Measurements from ENCODE around the gene GPR153. TPM values are rescaled to one million over a fixed set of nuclear protein-coding genes. Genes with fewer than 3 reads are reported as not detected.
"Not testable (repeated sequence)": the region's sequence is repeated elsewhere in the genome, so short reads cannot be mapped to it uniquely, and the experiment has no call there.

GPR153 gene
- total RNA-seq, 1 donor from 2014 or later = 7.2 TPM

DNA sequence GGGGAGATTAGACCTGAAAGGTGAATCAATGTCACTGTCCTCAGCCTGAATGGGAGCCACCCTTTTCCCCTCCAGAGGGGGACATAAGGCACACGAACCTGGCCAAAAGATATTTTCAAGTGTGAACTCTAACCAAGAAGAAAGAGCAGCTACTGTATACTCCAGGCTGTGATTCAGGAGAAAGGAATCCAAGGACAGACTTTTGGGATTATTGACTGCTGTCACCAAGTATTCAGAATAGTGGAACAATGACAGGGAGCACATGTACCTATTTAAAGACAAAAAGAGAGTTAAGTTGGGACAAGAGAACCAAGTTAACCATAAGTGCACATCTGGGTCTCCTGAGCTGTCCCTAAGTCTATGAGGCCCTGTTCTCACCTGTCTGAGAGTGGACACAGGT lies 27.5 kb downstream of the GPR153 start:
- DNase-seq (ENCODE audit: low spot score) = no peak

DNA sequence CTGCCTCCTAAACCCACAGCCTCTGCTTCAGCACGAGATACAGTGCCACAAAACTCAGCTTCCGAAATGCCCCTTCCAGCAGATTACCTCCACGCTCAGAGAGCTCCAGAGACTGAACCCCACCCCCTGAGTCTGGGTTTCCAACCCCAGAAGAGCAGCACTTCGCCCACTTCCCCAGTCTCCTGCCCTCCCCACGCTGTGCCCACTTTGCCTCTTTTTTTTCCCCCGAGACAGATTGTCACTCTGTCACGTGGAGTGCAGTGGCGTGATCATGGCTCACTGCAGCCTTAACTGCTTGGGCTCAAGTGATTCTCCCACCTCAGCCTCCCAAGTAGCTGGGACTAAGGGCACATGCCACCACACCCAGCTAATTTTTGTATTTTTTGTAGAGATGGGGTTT lies 35.2 kb downstream of the GPR153 start:
- no peak for DNase-seq (ENCODE audit: low spot score)

GRCh38 chr1:6224718-6225117 lies 36.2 kb downstream of the GPR153 start:
- DNase-seq (ENCODE audit: low spot score) = no peak

DNA sequence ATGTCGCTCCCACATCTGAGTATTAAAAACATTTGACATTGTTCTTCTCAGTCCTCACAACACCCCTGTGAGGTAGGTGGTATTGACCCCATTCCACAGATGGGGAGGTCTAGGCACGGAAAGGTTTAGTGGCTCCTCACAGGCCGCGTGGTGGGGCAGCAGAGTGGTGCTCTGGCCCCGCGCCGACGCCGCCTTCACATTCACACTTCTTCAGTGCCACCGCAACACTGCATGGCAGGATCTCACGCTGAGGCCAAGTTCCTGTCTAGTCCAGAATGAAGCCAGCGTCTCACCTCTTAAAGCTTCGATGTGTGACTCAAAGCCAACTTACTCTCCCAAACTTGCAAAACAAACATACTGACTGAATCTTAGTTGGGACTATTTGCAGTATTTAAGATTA lies 37.3 kb downstream of the GPR153 start:
- DNase-seq (ENCODE audit: low spot score) = no peak

DNA sequence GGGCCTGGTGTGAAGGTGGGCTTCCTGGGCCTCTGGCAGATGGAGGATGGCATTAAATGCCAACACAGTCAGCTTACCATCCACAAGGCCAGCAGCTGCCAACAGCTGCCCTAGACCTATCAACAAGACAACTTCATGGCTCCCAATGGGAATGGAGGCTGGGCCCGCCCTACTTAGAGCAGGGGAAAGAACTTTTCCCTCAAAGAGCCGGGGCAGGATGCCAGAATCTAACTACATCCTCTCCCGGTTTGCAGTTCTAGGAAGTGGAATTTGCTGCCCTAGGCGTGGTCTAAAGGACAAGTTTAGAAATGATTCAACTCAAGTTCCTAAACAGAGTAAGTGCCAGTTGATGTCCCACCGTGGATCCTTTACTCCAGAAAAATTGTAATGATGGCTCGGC lies 38.3 kb downstream of the GPR153 start:
- DNase-seq (ENCODE audit: low spot score) = peak; percentile 73

DNA sequence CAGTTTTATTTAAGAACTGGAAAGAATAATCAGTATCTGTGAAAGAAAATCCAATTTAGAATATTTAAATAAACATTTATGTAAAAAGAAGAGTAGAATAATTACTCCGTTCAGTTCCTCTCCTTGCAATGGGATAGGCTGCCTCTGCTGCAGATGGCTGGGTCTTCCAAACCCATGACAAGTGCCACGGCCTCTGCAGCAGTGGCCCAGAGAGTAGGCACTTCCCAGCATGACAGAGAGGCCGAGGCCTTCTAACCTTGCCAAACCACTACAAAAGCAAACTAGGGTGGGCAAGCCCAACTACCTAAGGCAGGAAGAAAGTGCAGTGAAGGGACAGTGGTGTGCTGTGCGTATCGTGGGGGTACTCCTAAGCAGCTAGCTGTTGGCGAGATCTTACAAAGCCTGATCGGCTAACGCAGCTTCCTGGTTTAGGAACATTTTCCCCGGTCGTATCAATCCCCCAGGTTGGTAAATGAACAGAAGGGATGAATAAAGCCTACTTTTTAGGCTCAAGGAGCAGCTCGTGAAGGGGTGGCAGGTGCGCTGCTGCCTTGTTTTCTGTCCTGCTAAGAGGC lies 39.6 kb downstream of the GPR153 start:
- DNase-seq (ENCODE audit: low spot score) = no peak

- no peak for DNase-seq (ENCODE audit: low spot score)
Measured at GRCh38 chr1:6220236-6220635, 40.7 kb downstream of the GPR153 start.

- not testable (repeated sequence) for DNase-seq (ENCODE audit: low spot score)
Measured at GRCh38 chr1:6219641-6220040, 41.3 kb downstream of the GPR153 start.

DNA sequence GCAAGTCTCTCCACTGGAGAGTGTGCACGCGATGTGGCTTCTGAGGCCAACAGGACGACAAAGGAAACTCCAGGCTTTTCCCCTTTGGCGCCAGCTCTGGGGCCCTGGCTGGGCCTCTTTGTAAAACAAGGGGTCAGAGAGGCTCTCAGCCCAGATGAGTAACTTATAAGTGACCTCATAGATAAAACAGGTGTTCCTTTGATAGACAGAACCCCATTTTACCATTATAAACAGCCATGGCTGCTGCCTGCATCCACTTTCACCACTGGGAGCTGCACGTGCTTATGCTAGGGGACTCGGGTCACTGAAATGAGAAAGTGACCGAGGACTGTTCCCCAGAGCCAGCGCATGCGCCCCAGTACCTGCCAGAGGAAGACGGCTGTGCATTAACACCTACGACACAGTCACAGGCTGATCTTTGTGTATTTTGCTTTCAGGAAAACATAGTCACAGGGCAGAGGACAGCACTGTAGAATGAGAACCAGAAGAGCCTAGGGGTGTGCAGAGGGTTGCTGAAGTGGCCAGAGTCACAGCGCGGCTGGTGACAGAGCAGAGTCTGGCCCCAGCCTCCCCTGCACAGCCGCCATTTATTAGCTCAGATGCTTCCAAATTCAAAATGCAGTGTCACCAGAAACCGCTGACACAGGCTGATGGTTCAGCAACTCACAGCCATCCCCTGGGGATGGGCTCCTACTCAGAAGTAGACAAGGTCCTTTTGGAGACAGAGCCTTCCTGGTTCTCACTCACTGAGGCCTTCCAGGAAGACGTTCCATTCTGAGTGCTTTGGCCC lies 42.3 kb downstream of the GPR153 start:
- no peak for DNase-seq (ENCODE audit: low spot score)

GRCh38 chr1:6212193-6212959 lies 48.5 kb downstream of the GPR153 start:
- DNase-seq (ENCODE audit: low spot score) = no peak

DNA sequence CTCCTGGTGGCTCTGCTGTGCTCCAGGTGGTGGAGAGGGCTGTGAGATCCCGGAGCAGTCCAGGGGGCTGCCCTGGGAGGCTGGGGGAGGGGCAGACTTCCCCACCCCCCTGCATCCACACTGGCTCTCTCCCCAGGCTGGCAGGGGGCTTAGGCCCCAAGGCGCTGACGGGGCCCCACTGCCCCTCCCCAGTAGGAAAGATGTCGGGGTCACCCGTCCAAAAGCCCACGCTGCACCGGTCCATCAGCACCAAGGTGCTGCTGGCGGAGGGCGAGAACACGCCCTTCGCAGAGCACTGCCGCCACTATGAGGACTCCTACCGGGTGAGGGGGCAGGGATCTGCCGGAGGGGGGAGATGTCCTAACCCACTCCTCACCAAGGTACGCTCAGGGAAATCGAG lies 49.2 kb downstream of the GPR153 start:
- no peak for DNase-seq (ENCODE audit: low spot score)

- DNase-seq (ENCODE audit: low spot score) = no peak
Measured at GRCh38 chr1:6210591-6211355, 50.1 kb downstream of the GPR153 start.

- no peak for DNase-seq (ENCODE audit: low spot score)
Measured at GRCh38 chr1:6209661-6210580, 51.0 kb downstream of the GPR153 start.

DNA sequence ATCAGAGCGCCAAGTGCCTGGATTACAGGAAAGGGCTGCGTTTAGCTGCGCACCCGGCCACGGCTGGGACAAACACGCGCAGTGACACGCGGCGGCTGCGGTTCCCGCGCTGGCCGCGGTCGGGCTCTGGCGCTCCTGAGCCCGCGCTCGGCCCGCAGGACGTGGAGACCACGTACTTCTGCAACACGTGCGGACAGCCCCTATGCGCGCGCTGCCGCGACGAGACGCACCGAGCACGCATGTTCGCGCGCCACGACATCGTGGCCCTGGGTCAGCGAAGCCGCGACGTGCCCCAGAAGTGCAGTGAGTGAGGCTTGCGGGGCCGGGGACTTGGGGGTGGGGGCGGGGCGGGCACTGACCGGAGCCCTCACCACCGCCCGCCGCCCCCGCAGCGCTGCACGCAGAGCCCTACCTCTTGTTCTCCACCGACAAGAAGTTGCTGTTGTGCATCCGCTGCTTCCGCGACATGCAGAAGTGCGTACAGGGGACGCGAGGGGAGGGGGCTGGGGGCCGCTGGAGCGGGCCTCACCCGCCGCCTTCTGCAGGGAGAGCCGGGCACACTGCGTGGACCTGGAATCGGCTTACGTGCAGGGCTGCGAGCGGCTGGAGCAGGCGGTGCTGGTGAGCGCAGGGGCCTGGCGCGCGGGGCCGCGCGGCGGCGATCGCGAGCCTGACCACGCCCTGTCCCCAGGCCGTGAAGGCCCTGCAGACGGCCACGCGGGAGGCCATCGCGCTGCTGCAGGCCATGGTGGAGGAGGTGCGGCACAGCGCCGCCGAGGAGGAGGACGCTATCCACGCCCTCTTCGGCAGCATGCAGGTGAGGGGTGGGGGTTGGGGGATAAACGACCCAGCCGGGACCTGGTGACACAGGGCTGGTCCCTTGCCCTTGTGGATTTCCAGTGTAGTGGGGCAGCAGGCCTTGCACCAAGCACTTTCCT lies 51.9 kb downstream of the GPR153 start:
- no peak for DNase-seq (ENCODE audit: low spot score)

GRCh38 chr1:6207921-6208320 lies 53.0 kb downstream of the GPR153 start:
- no peak for DNase-seq (ENCODE audit: low spot score)

DNA sequence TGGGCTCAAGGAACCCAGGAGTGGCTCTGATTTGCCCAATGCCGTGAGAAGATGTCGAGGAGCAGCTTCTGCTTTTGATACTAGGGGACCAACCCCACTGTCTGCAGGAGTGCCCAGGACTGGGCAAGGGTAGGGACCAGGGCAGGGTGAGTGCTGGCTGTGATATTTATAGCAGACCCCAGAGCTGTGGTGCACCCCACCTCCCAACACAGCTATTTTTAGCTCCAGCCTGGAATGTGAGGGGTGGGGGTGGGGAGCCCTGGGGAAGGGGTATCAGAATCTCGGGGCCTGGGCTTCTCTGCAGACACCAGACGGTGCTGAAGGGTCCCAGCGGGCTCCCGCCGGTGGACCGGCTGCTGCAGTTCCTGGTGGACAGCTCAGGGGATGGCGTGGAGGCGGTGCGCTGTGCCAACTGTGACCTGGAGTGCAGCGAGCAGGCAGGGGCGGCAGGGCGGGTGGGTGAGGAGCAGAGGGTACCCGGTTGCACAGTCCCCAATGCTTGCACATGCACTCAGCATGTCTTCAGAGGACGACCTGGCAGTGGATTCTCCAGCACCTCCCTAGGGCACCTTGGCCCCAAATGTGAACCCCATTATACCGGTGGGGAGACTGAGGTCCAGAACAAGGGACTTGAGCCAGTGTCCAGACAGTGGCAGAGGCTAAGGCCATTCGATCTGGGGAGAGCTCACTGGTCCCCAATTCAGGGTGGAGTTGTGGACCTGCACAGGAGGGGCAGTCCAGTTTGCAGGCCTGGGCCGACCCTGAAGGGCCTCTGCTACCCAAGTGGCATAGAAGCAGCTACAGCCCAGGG lies 53.6 kb downstream of the GPR153 start:
- DNase-seq (ENCODE audit: low spot score) = no peak

GRCh38 chr1:6206520-6206855 lies 54.4 kb downstream of the GPR153 start:
- no peak for DNase-seq (ENCODE audit: low spot score)

DNA sequence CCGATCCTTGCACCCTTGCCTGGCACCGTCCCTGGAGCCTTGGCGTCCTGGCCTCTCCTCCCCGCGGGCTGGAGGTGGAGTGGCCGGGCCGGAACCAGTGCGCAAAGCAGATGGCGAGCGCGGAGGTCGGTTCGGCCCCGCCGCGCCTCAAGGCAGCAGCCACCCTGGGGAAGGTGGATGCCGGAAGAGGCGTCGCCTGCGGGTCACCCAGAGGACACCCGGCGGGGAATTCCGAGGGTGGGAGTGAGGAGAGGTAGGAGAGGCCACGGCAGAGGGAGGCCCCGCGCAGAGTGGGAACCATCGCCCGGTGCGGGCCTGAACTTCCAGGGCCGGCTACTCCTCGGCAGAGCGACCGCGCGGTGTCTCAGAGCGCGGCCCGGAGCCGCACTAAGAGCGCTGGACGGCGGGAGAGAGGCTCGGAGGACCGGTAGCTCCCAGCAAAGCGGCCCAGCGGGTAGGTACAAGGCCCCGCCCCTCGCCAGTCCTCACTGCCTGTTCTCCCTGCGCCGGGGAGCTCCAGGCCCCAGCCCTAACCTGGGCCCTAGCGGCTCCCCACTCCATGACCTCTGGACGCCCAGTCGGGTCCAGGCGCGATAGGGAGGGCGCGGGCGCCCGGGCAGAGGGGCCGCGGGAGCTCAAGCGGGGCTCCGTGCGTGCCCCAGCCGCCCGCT lies 54.9 kb downstream of the GPR153 start, which contains the start of gene RNF207:
Gene RNF207 (plus strand): TSS at position 271 of the 671 bp plus-strand sequence. CDS start 417 bp downstream, outside the sequence.
- peak; percentile 78 for DNase-seq (ENCODE audit: low spot score)
